Inflammatory macrophage treated with lipopolysaccharide for 4 hours (primary cell): ENCODE data around the gene SERTAD2.

Experiments used
- DNase-seq: peaks from one replicate; pipeline ENCODE4 v3.0.0-alpha.2; 2020

The SERTAD2 gene

GRCh38 chr2:64646007-64646880 is 7.5 kb downstream of the SERTAD2 start:
- DNase-seq = peak; percentile 76

GRCh38 chr2:64644458-64645382 is 9.0 kb downstream of the SERTAD2 start:
- DNase-seq = peak; percentile 82

GRCh38 chr2:64643838-64644457 is 9.8 kb downstream of the SERTAD2 start:
- DNase-seq = no peak

- DNase-seq = no peak
Observed at GRCh38 chr2:64641599-64641998, 12.1 kb downstream of the SERTAD2 start.

GRCh38 chr2:64640153-64641044 is 13.3 kb downstream of the SERTAD2 start:
- DNase-seq = no peak

DNA sequence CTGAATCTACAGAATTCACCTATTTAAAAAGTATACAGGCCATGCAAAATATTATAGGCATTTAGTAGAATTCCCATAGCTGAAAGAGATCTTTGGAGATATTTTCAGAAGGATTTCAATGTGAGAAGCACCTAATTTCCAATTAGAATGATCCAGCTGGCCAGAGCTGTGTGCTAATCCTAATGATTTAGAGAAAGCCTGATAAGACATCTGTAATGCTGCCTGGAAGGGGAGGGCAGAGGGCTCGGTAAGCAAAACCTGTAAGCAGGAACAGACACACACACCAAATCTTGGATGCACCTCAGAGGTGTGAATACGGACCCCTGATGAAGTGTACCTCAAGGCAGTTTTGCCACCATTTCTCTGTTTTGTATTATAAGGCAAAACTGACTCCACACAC is 14.0 kb downstream of the SERTAD2 start:
- DNase-seq = no peak

GRCh38 chr2:64638502-64639120 is 15.1 kb downstream of the SERTAD2 start:
- DNase-seq = no peak

- peak; percentile 13 for DNase-seq
Observed at GRCh38 chr2:64637931-64638330, 15.8 kb downstream of the SERTAD2 start.

GRCh38 chr2:64637000-64637635 is 16.6 kb downstream of the SERTAD2 start:
- DNase-seq = peak; percentile 18

DNA sequence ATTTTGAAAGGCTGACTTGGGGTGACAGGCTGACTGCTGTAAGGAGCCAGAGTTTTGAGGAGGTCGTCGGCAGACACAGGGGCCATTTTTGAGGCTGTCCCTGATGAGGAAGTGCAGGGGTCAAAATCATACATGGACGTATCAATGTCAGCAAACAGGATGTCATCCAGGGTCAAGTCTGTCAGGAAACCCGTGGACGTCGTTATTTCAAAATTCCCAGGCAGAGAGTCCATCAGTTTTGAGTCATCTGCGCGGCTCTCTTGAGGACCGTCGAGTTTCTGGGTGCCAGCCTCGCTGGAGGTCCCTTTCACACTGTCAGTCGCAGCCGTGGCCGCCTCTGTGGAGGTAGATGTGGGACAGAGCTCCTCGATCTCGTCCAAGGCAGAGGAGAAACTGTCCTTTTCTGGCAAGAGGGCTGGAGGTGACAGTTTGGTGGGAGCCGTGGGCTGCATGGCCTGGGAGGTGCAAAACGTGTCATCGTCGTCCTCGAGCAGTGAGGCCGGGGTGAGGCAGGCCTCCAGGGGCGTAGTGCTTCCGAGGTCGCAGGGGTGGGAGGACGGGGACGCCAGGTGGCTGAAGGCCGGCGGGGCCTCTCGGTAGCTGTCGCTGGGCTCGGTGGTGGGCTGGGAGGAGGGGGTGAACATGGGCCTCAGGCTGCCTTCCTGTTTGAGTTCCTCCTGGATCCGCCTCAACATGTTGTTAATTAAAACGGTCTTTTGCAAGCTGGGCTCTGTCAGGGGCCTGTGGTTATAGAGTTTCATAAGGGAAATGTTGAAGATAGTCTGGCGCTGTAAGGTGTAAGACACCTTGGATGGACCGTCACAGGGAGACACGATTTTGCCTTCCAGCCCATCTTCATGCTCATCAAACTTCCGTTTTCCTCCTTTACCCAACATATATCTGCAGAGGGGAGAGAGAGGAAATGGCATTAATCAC is 17.5 kb downstream of the SERTAD2 start:
- peak; percentile 54 for DNase-seq

- DNase-seq = peak; percentile 69
Observed at GRCh38 chr2:64634345-64635267, 19.1 kb downstream of the SERTAD2 start.

GRCh38 chr2:64632835-64633819 is 20.6 kb downstream of the SERTAD2 start:
- peak; percentile 59 for DNase-seq

DNA sequence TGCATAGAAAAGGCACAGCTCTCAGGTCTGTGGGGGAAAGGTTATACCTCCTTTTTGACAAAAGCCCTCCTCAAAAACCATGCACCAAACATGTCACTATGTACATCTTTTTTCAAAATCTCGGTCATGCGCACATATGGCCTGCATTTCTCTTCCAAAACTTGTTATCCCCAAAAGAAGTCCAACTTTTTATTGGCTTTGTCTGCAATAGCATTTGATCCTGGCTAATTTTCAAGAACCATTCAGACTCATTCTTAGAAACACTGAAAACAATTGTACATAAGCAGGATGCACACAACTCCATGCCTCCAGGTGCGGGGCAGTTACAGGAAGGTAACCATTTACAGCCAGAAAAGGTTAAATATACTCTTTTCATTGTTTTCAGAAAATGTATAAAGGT is 21.9 kb downstream of the SERTAD2 start:
- no peak for DNase-seq

- no peak for DNase-seq
Observed at GRCh38 chr2:64630752-64631151, 23.0 kb downstream of the SERTAD2 start.

GRCh38 chr2:64629875-64630274 is 23.8 kb downstream of the SERTAD2 start:
- no peak for DNase-seq

DNA sequence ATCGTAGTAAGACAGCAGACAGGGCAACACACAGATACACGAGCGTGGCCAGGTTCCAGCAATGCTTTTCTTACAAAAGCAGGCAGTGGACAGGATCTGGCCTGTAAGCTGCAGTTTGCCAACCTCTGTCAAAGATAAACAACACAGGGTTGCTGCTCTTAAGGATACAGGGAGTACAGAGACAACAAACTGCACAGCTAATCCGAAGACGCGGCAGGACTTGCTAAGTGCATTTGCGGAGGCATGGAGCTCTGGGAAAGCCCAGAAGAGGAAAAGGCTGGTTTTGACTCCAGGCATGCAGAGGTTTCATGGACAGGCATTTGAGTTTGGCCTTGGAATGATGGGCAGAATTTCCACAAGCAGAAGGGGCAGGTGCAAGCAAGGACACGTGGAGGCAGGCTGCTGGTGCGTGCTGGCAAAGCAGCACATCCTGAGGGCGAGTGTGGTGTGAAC is 24.4 kb downstream of the SERTAD2 start:
- no peak for DNase-seq
